LHCN-M2 (cell line): ENCODE results near the gene TTC28. TPM values are rescaled to one million over a fixed set of nuclear protein-coding genes. Genes with fewer than 3 reads are reported as not detected.

Source experiments
- DNase-seq: peaks from one replicate; pipeline ENCODE4 v3.0.0-alpha.2; 2012; ENCODE audit warnings: low read depth
- total RNA-seq: library from RNA; depleted of rRNA; stranded (reverse); fragments of >200 nt; gene quantifications from 2 replicates; pipeline ENCODE4 v1.2.3, GENCODE V29; 2014

The TTC28 gene
- total RNA-seq, 1 experiment from 2014 or later, result 7.1 TPM

- no peak for DNase-seq
Measured at GRCh38 chr22:28411125-28411524, 268.5 kb downstream of the TTC28 start.

DNA sequence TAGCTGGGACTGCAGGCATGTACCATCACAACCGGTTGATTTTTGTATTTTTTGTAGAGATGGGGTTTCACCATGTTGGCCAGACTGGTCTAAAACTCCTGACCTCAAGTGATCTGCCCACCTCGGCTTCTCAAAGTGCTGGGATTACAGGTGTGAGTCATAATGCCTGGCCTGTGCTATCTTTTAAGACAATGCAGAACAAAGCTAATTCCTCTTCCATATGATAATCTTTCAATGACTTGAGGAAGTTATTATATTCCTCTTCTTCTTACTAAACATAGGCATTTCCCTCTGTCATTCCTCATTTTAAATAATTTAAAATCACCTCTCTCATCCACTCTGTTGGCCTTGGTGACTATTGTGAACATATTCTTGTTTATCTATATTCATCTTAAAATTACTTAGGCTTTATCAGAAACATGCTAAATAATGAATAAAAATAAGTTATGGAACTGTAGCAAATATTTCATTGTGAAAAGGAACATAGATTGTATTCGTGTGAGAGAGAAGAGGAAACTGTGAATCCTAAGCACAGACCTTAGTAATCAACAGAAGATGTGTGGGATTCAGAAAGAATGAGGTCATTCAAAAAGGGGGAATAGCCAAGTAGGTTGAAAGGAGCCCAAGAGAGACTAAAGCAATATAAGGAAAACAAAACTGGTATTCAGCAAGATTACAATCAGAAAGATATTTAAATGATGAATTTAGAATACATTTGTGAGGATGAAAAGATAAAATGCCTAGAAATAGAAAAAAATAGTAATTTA is 269.4 kb downstream of the TTC28 start:
- peak; percentile 6 for DNase-seq

GRCh38 chr22:28408709-28409108 is 270.9 kb downstream of the TTC28 start:
- DNase-seq, result no peak

- no peak for DNase-seq
Measured at GRCh38 chr22:28407645-28408044, 272.0 kb downstream of the TTC28 start.

DNA sequence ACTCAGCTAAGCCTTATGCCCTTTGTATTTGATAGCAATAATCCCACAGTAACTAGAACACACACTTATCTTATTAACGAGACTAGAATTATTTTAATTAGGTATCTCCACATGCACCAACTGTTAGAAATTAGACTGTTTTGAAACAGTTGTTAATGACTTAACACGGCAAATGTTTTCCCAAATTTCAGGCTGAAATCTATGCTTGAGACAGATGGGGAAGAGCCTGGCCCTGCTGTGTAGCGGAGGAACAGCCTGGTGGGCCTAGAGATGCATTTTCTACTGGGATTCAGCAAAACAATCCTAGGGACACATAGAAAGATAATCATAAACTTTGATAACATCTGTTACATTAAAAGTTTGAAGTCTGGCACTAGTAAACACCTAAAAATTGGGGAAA is 273.4 kb downstream of the TTC28 start:
- DNase-seq, result no peak

DNA sequence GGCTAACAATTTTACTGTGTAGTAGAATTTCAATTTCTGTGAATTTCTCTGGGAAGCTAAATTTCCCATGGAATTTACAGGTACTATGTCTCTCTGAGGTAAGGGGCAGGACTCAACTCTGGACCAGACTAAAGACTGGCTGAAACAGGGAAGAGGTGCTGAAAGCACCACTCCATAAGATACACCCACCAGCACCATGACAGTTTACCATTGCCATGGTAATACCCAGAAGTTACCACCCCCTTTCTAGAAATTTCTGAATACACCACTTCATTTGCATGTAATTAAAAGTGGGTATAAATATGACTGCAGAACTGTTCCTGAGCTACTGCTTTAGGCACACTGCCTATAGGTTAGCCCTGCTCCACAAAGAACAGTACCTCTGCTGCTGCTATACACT is 274.1 kb downstream of the TTC28 start:
- DNase-seq, result no peak

- DNase-seq, result no peak
Measured at GRCh38 chr22:28402539-28402938, 277.1 kb downstream of the TTC28 start.

- DNase-seq, result no peak
Measured at GRCh38 chr22:28402060-28402459, 277.6 kb downstream of the TTC28 start.

DNA sequence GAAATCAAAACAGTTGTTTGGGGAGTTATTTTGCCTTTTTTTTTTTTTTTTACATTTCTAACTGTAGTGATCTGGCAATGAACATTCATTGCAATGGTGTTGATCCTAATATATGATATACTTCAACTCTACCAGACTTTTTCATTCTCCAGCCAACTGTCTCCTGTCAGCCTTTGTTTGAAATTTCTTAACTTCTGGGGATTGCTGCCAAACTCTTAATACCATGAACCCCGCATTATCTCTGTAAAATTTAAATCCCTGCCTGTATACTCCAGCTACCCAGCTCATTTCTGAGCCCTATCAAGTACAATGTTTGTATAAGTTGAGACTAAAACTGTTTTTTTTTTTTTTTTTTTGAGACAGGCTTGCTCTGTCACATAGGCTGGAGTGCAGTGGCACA is 280.7 kb downstream of the TTC28 start:
- DNase-seq, result no peak

DNA sequence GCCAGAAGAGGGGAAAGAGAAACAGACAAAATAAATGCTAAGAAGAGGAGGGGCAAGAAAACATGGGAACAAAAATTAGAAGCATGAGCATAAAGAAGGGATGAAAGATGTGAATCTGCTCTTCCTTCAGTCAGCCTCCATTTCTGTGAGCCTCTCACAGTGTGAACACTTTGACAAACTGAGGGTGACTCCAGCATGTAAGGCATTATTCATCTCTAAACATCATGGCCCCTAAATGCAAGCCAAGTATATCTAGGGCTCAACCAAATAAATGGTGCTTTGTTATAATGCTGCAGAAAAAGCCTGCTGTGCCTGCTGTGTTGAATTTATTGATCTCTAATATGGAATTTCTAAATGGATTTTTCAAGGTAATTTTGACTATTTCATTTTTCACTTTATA is 281.3 kb downstream of the TTC28 start:
- DNase-seq, result no peak

DNA sequence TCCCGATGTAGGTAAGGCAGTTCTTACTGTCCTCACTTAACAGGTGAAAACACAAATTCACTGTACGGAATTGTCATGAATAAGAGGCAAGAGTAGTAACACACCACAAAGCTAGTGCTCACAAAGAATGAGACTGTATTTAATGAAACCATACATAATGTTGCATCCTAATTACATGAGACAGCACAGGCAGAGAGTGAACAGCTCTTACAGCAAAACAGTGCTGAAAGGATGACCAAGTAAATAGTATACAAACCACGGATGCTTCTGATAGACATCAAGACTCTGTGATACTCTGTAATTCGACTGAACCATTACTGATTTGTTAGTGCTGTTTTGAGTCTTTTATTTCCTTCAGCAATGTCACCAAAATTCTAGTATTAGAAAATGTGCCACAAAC is 282.3 kb downstream of the TTC28 start:
- DNase-seq, result no peak

- DNase-seq, result peak; percentile 35
Measured at GRCh38 chr22:28395920-28396753, 283.5 kb downstream of the TTC28 start.

- DNase-seq, result no peak
Measured at GRCh38 chr22:28395520-28395919, 284.1 kb downstream of the TTC28 start.

DNA sequence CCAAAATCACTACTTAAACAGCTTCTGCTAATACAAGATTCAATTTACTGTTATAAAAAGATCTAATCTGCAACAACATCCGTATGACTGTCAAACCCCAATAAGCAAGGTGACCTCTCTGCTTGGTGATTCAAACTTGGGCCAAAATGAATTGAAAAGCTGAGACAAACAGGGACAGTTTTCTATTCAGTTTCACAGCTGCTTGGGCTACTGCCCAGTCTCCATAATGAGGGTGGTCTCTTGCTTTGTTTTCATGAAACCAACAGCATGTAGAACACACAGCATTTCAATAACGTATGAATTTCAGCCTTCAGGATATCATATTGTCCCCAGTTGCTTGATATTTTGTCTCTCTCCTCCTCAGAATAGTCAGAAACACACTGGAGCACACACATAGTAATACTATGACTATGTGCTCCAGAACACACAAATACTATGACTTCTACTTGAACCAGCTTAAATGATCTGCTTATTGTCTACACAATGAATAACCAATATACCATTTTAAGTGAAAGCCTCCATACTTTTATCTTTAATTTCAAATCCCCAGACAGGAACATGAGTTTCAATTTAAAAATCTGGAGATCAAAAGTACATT is 285.0 kb downstream of the TTC28 start:
- DNase-seq, result no peak

DNA sequence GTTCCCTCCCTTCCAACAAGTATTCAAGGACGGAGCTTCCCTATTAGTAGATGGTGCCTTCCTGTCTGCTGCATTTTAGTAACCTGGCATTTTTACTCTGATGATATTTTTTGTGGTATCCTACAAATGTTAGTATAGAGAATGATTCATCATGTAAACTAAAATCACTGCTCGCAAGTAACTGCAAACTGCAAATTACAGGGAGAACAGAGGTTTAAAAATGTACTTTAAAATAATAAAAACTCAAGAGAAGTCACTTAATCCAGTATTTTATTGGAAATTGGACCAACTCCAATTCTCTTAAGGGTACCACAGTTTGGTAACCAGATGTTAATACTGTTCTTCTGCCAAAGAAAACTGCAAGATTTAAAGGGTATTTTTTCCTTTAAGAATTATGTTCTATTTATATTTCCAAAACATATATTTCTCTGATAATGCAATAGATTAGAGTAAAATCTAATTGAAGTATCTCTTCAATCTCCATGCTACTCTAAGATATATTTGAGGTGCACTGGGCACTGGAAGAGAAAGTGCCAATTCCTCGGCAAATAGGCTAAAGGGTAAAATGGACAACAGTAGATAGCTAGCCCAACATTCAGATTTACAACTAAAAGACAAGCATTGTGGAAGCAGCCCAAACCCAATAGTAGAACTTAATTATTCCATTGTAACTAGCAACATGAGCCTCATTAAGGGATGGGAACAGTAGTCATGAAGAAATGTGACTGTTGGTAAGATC is 298.0 kb downstream of the TTC28 start:
- DNase-seq, result peak; percentile 35

GRCh38 chr22:28379951-28380350 is 299.7 kb downstream of the TTC28 start:
- no peak for DNase-seq

GRCh38 chr22:28379075-28379779 is 300.4 kb downstream of the TTC28 start:
- DNase-seq, result no peak

DNA sequence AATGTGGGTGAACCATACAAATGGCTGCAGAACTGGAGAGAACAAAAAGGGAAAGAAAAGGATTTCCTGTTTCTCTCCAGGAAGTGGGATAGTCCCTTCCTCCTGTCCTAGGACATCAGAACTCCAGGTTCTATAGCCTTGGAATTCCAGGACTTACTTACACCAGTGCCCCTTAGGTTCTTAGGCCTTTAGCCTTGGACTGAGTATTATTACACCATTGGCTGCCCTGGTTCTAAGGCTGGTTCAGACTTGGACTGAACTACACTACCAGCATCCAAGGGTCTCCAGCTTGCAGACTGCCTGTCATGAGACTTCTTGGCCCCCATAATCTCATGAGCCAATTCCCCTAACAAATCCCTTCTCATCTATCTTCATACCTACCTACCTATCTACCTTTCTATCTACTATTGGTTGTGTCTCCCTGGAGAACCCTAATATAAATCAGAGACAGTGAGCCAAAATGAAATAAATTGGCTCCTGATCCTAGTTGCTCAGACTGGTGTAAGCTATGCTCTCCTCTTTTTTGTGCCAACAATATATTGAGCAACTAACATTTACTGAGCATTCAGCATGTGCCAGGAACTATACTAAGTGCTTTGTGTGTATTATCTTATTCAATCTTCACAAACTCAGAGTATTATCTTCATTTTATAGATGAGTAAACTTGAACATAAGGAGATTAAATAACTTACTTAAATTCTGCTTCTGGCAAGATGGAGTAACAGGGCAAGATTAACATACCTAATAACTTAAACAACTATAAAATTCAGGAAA is 303.7 kb downstream of the TTC28 start:
- no peak for DNase-seq

DNA sequence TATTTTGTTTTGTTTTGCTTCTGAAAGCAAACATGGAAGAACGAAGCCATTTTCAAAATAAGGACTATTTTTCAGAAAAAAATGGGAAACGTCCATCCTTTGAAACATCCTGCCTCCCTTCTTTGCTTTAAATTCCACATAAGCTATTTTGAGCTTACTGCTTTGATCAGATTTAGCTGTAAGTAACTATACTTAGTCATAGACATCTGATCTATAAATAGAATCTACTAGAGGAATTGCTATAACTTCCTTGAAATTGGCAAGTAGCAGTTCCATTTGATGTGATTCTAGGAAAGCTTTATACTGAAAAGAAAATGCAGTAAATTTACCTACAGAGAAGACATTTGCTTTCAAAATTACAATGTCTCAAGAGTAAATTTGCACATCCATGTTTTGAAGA is 305.8 kb downstream of the TTC28 start:
- peak; percentile 9 for DNase-seq

- DNase-seq, result no peak
Measured at GRCh38 chr22:28369854-28370253, 309.8 kb downstream of the TTC28 start.
